ENCODE results near the gene BHLHE40. TPM values are rescaled to one million over a fixed set of nuclear protein-coding genes. Genes with fewer than 3 reads are reported as not detected.

BHLHE40 gene
- total RNA-seq, 4 donors from 2014 or later = 19.2 to 96.7 (median 45.3) TPM

- Histone ChIP-seq H3K9me3 (no peaks in the 10 kb centered on the region), H3K36me3 (no peaks in the 10 kb centered on the region), H3K27me3 (no peaks in the 10 kb centered on the region), H3K27ac (peak overlapping the region; percentile 96 to 100 (median 99)), H3K4me1 (peaks cover 26 to 61% of the 10 kb centered on the region in 2 donors), H3K4me3 (peak overlapping the region; percentile 82 to 95 (median 92))
- peak; percentile 58 to 77 for DNase-seq
- intact Hi-C loops (cut with DNase I; ENCODE audit: low total_unique reads) (no loop called here), in situ Hi-C loops (cut with MboI; ENCODE audit: low sequenced_read_pairs in 4 of 4) (loop anchor here in 2 of 4 donors (5.0 to 25.0 kb wide), 2 partner anchors 139 to 204 kb away; partner anchors contain the start of genes ARL8B (in 1 of the 2) and EDEM1 (in 1 of the 2))
- TF ChIP-seq CTCF (IDR thresholded peaks at IDR 0.05 in 4 of 5, conservative IDR thresholded peaks at IDR 0.05 in 1 of 5) = no peak
- peak; percentile 67 to 70 for TF ChIP-seq POLR2A (IDR thresholded peaks at IDR 0.05)
- no peak for ATAC-seq
Measured at GRCh38 chr3:4982773-4983738, 3.8 kb downstream of the BHLHE40 start.

DNA sequence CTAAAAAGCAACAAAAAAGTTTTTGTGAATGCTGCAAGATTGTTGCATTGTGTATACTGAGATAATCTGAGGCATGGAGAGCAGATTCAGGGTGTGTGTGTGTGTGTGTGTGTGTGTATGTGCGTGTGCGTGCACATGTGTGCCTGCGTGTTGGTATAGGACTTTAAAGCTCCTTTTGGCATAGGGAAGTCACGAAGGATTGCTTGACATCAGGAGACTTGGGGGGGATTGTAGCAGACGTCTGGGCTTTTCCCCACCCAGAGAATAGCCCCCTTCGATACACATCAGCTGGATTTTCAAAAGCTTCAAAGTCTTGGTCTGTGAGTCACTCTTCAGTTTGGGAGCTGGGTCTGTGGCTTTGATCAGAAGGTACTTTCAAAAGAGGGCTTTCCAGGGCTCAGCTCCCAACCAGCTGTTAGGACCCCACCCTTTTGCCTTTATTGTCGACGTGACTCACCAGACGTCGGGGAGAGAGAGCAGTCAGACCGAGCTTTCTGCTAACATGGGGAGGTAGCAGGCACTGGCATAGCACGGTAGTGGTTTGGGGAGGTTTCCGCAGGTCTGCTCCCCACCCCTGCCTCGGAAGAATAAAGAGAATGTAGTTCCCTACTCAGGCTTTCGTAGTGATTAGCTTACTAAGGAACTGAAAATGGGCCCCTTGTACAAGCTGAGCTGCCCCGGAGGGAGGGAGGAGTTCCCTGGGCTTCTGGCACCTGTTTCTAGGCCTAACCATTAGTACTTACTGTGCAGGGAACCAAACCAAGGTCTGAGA is 4.7 kb downstream of the BHLHE40 start:
- Histone ChIP-seq H3K27ac (peak overlapping the region; percentile 96 to 100 (median 99)), H3K4me3 (peak overlapping the region; percentile 50 to 95 (median 88)), H3K36me3 (no peaks in the 10 kb centered on the region), H3K27me3 (no peaks in the 10 kb centered on the region), H3K9me3 (no peaks in the 10 kb centered on the region), H3K4me1 (peaks cover 35 to 70% of the 10 kb centered on the region in 2 donors)
- intact Hi-C loops (cut with DNase I; ENCODE audit: low total_unique reads) = no loop called here
- TF ChIP-seq POLR2A (IDR thresholded peaks at IDR 0.05) (peak; percentile 64 to 72), CTCF (IDR thresholded peaks at IDR 0.05 in 4 of 5, conservative IDR thresholded peaks at IDR 0.05 in 1 of 5) (no peak)
- DNase-seq (peak; percentile 61 to 73), ATAC-seq (no peak)
- in situ Hi-C loops (cut with MboI; ENCODE audit: low sequenced_read_pairs in 4 of 4) = loop anchor here in 2 of 4 donors (5.0 to 25.0 kb wide), 2 partner anchors 138 to 203 kb away; partner anchors contain the start of genes ARL8B (in 1 of the 2) and EDEM1 (in 1 of the 2)

- Histone ChIP-seq H3K36me3 (no peaks in the 10 kb centered on the region), H3K4me1 (peaks cover 40 to 75% of the 10 kb centered on the region in 2 donors), H3K27ac (peak overlapping the region; percentile 96 to 100 (median 99)), H3K27me3 (no peaks in the 10 kb centered on the region), H3K9me3 (no peaks in the 10 kb centered on the region), H3K4me3 (peak overlapping the region; percentile 50 to 95 (median 88))
- TF ChIP-seq CTCF (IDR thresholded peaks at IDR 0.05 in 4 of 5, conservative IDR thresholded peaks at IDR 0.05 in 1 of 5) = no peak
- no peak for TF ChIP-seq POLR2A (IDR thresholded peaks at IDR 0.05)
- no peak for DNase-seq
- in situ Hi-C loops (cut with MboI; ENCODE audit: low sequenced_read_pairs in 4 of 4) (loop anchor here in 2 of 4 donors (5.0 to 25.0 kb wide), 2 partner anchors 138 to 203 kb away; partner anchors contain the start of genes ARL8B (in 1 of the 2) and EDEM1 (in 1 of the 2)), intact Hi-C loops (cut with DNase I; ENCODE audit: low total_unique reads) (no loop called here)
- no peak for ATAC-seq
Measured at GRCh38 chr3:4984511-4984864, 5.3 kb downstream of the BHLHE40 start.

DNA sequence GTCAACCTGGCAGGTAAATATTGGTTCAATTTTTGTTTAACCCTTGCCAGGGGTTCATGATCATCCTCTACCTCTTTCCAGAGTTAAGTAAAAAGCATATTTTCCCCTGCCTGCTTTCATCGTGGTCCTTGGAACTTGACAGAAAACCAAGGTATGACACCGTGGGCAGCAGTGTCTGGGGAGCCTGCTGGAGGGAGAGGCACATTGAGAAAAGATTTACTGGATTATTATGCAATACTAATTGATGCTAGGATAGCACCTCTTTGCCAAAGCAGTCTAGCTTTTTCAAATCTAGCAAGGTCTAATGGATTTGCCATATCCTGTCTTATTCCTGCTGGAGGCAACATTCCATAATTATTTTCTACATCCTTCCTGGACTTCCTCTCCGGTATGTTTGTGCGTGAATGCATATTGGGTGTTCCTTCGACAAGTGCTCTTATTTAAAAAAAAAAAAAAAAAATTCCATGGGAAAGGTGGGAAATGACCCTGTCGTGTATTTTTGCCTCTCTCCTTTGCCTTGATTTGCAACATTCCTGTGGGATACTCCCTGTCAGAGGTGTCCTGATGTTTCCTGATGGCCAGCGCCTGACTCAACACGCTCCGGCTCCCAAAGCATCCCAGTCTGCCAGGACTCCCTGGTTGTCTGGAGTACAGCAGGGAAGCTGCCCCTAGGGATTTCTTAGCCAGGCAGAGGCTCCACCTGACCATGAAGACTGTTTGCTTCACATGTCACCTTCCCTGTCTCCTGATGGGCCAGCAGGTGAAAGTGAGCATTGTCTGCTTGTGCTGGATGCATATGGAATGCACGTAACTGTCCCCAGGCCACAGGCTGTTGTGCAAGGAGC is 6.3 kb downstream of the BHLHE40 start:
- H3K27ac ChIP-seq = peak overlapping the region; percentile 96 to 100 (median 99)
- intact Hi-C loops (cut with DNase I; ENCODE audit: low total_unique reads) (no loop called here), in situ Hi-C loops (cut with MboI; ENCODE audit: low sequenced_read_pairs in 4 of 4) (loop anchor here in 1 of 4 donors (25.0 kb wide), 1 partner anchor 202 kb away; the partner anchor contains the start of gene EDEM1)
- H3K4me1 ChIP-seq = peaks cover 48 to 85% of the 10 kb centered on the region in 2 donors
- TF ChIP-seq CTCF (IDR thresholded peaks at IDR 0.05 in 4 of 5, conservative IDR thresholded peaks at IDR 0.05 in 1 of 5) = peak in 2 of 5 experiments; percentile 5 to 18
- peak; percentile 35 to 41 for TF ChIP-seq POLR2A (IDR thresholded peaks at IDR 0.05)
- ATAC-seq = peak; percentile 1 to 5
- H3K9me3 ChIP-seq = no peaks in the 10 kb centered on the region
- peak overlapping the region in 2 of 4 donors; percentile 55 to 93 for H3K4me3 ChIP-seq
- no peaks in the 10 kb centered on the region for H3K27me3 ChIP-seq
- peak; percentile 55 to 81 for DNase-seq
- no peaks in the 10 kb centered on the region for H3K36me3 ChIP-seq
